HG03571 (cell line): ENCODE results near the gene PLXNB1.

Experiments used
- ATAC-seq: cut with Tn5 transposase; IDR thresholded peaks from one replicate; pipeline ENCODE4 v1.9.1; 2021; ENCODE audit not compliant: unreplicated experiment

The PLXNB1 gene

DNA sequence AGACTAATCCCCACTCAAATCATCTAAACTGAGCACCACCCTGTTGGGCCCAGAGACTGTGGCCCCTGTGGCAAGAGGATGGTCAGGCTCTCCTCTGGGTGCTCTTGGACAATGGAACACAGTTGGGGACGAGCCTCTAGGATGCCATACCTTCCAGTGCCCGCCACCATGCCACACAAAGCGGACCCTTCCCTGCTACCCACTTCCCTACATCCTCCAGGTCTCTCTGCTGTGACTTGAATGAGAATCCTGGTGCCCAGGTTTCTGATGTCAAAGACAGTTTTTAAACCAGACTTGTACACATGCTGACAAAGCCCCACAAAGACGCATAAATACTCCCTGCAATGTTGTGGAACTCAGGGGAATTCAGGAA, 5.3 kb upstream of the PLXNB1 start:
- no peak for ATAC-seq

DNA sequence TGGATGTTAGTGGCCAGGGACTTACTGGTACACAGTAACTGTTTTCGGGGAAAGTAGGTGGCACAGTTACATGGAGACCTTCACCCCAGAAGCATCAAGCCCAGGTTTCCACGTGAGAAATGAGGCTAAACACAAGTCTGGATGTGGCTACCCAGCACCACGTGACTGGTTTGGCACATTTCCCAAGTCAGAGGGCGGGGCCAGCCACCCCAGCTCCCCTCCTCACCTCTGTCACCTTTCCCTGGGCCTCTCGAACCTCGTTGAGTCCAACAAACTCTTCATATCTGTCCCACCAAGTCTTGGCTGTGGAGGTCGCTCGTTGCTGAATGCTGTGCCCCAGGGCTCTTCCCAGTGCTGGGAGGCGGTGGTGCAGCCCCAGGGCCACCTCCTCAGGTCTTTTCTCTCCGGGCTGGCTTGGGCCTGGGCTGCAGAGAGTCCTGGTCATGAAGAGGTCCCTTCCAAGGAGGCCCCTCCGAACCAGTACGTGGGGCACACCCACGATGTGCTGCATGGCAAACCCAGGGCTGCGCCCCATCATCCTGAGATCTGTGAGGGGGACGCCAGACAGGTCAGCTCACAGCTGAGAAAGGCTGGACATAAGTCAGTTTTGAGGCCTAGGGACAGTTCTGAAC, 4.8 kb upstream of the PLXNB1 start:
- ATAC-seq = no peak

DNA sequence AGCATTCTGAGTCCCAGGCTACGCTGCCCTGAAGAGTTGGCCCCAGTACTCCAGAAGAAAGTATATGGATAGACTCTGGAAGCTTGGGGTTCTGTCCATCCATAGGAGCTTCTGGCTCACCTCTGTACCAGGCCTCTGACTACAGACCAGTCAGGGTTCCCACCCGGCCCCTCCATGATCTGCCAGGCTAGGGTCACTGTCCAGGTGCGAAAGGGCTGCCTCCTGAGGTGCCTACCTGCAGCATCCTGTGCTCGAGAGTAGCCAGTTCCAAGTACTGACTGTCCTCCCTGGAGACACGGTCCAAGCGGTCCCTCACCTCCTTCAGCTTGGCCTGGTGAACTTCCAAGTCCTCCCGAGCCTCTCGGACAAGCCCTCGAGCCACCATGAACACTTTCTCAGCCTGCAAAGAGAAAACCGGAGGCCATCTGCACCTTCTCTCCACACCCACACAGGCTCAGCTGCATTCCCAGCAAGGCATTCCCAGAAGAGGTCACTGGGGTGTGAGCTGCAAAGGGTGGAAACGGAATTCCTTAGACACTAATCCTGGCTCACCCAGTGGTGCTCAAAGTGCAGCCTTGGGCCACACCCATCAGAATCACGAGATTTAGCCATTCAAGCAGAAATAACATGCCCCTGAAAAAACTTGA, 3.7 kb upstream of the PLXNB1 start:
- no peak for ATAC-seq

DNA sequence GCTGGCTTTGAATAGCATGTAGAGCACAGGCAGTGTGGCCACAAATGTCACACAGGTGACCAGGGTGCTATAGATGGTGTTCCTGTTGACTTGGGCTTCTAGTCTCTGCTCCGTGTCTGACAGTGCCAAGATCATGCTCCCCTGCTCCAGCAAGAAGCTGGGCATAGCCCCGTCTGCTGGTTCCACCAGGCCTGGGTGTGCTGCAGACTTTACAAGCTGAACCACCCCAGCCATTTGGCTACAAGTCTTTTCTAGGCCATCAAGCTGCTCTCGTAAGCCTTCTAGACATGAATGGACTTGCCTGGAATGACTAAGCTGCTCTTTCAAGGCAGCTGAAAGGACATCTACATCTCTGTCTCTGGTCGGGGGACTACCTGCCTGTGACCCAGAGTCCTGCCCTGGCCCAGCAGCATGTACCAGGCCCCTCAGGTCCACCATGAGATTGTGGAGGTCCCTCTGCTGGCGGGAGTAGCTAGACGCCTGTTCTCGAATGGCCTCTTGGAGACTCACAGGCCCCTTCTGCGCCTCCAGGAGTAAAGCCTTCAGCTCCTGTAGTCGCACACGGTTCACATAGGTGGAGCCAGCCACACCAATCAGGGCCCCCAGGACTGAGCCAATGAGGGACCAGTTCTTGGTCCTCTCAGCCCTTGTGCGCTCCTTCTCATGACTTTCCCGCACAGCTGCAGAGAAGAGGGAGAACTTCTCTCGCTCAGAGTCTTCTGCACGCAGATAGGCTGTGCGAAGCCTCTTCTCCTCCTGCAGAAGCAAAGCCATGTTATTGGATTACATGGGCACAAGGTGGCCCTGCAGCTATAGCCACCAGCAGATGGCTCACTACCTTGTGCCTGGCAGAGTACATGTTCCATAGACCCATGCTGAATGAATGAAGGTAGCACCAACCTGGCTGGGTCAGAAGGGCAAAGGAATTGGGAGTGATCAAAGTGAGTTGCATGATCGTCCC, 2.8 kb upstream of the PLXNB1 start:
- ATAC-seq = no peak

DNA sequence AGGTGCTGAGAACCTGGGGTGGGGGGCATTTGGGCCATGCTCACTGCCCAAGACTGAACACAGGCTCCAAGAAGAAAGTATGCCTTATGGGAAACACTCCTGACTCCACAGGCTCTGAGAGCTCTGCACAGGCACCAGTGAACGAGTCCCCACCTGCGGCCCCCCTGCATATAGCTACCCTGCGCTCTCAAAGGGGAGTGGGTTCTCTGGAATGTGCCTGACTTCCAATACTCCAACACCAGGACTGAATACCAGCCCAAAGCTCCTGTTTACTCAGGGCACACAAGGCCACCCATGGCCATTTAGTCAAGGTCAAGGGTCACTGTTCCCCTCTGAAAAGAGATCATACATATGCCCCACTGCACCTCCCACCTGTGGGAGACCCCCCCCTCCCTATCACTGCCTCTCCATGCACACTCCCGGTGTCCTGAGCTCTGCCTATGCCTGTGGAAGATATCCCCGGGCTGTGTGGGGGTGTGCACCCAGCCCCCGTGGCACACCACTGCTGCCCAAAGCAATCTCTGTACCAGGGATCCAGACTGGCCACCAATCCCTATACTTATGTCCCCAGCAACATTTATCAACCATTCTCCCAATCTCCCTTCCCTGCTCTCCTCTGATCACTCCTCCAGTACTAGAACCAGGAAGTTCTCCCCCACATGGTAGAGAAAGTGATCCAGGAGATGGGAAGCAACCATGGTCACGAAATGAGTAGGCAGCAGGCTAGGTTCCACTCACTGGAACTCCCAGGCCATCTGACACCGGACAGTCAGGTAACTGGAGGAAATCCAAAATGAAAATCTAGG, 1.5 kb upstream of the PLXNB1 start:
- no peak for ATAC-seq

DNA sequence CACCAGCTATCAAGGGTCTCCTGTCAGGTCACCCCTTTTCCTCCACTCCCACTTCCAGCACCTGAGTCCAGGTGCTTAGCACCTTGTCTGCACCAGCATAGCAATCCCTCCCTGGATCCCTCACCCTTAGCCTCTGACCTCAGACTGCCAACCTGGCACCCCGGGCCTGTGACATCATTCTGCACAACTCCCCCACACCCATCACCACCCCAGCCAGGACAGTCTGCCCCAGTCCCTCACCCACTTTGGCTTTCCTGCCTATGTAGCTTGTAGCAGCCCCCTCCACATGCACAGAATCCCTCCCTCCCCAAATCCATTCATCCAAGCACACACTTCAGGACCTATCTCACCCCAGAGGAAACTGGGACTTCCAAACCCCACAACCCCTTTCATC, 819 bp upstream of the PLXNB1 start:
- no peak for ATAC-seq

DNA sequence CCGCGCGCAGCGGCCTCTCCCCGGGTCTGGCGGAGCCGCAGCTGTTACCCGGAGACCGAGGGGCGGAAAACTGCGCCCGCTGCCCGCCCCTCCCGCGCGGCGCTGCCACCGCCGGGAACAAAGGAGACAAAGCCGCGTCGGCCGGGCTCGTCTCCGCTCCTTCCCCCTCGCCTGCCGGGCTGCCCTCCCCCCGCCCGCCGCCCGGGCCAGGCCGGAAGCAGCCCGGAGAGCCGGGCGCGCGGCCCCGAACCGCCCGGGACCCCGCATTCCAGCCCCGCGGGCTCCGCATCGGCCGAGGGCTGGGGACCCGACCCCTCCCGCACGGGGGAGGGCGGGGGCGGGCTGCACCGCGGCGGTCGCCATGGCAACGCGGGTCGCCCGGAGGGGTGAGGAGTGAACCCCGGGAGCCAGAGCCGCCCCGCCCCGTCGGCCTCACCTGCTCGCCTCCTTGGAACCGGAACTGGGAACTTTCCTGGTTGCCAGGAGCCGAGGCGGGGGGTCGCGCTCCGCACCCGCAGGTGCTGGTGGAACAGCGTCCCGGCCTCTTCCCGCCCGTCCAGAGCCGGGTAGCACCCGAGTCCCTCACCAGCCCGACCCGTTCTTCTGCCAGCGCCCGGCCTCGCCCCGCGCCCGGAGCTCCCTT, 448 bp downstream of the PLXNB1 start:
- no peak for ATAC-seq

DNA sequence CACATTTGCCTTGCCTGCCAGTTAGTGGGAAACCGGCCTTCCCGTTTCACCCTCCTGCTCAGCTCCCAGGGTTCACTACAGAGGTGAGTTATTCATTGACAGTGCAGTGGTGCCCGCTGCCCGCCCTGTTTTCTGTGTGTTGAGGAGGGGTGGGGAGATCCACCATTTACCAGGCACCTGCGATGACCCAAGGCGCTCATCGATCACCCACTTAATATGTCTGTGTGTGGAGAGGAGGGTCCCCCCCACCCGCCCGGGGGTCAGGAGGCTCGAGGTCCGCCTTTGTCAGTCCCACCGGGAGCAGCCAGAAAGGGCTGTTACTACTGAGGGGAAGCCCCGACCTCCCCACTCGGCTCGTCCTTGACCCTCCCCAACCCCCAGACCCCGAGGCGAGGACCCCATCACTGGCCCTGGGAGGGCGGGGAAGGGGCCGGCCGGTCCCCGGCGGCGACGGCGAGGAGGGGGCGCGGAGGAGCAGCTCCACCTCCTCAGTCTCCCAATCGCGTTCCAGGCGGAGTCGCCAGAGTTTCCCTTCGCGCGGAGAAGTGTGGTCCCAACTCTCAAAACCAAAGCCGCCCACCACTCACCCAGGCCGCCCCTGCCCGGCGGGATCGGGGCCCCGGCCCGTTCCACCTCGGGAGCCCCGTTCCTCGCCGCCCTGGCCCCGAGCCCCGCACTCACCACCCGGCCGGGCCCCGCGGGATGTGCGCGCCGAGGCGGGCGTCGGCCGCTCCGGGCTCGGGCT, 1.1 kb downstream of the PLXNB1 start:
- no peak for ATAC-seq

DNA sequence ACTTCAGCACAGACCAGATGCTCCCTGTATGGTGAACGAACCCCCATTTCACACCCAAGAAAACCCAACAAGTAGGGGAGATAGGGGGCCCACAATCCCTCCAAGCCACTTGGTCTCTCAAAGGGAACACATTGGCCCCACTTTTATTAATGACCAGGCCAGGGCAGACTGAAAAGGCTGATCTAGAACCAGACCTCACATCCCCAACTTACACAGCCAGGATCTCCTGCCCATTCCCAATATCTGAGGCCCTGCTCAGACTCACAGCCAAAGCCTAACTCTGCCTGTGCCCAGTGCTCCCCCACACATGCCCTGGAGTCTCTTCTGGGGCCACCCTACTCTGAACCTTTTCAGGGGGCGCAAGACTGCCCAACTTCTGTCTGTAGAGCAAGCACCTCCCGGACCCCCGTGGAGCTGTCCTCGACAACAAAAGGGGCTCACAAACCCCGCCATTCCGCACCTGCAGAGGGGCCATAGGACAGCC, 1.8 kb downstream of the PLXNB1 start:
- no peak for ATAC-seq

DNA sequence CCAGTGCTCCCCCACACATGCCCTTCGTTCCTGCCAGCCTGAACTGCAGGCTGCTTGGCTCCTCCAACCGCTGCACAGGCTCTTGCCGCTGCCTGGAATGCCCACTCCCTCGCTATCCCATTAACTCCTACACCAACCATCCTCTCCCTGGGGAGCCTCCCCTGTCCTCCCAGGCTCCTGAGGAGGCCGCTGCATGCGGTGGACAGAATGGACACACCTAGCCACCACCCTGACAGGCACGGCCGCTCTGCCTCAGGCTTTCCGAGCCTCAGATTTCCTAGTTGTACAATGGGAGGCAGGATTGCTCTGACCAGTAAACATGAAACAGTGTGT, 2.3 kb downstream of the PLXNB1 start:
- ATAC-seq = no peak

DNA sequence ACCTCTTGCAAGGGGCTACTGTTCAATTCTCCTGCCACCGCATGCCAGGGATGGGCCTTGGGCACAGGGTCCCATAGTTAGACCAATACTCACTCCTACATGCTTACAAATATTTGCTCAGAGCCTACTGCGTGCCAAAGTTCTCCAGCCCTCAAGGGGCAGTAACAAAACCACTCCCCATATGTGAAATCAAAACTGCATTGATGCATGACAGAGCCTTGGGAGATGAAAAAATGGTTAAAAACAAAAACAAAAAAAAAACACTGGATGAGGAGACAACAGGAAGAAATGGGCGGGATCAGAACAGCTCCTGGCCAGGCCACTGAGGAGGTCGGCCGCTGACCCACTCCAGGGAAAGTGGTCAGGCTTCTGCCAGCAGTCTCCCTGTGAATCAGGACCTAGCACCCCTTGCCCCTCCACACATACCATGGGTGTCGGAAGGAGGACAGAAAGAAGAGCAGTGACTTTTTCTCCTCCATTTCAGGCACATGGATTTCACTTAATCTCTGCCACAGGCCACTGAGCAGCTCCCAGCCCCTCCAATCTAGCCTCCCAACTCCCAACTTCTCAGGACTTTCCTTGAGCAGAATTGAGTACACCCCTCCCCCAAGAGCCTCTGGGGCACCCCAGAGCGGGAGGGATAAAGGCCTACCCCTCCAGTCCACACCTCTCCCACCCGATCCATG, 2.8 kb downstream of the PLXNB1 start:
- ATAC-seq = no peak

DNA sequence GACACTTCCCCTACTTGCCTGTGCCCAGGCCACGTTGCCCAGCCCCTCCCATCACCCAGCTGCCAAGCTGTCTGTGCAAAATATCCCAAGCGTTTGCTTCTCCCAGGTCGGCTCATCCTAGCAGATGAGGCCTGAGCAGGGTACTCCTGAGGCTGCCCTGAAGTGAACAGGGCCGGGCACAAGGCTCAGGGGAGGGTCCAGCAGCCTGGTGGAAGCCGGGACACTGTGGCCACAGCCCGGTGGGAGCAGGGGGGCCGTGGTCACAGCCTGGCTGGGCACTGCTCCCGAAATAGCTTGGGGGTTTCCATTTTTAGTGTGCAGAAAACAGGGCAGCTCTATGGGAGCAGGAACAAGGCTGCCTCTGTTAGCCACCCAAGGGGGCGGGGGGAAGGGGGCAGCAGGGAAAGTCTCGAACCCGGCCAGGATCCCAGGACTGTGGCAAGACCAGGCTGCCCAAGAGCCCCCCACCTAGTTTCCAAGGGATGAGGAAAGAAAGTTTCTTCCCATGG, 3.4 kb downstream of the PLXNB1 start:
- no peak for ATAC-seq

DNA sequence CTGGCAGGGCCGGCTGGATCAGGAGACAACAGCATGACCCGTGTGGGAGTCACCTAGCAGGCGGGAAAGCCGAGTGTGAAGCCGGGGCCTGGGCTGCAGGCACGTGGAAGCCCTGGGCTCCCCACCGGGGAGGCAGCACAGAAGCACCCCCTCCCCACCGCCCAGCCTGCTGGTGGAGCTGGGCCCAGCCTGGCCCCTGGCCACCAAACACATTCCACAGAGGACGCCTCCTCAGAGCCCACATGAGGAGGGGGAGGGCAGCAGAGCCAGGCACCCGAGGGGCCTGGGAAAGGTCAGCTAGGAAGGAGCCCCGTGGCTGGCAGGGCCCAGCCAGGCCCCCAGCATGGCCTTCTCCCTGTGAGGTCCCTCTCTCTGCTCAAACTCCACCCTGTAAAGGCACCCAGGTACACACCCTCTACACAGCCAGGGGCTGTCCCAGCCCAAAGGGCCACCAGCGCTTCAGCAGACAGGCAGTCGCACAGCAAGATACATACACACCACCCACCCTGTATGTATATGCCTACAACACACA, 4.5 kb downstream of the PLXNB1 start:
- ATAC-seq = no peak

DNA sequence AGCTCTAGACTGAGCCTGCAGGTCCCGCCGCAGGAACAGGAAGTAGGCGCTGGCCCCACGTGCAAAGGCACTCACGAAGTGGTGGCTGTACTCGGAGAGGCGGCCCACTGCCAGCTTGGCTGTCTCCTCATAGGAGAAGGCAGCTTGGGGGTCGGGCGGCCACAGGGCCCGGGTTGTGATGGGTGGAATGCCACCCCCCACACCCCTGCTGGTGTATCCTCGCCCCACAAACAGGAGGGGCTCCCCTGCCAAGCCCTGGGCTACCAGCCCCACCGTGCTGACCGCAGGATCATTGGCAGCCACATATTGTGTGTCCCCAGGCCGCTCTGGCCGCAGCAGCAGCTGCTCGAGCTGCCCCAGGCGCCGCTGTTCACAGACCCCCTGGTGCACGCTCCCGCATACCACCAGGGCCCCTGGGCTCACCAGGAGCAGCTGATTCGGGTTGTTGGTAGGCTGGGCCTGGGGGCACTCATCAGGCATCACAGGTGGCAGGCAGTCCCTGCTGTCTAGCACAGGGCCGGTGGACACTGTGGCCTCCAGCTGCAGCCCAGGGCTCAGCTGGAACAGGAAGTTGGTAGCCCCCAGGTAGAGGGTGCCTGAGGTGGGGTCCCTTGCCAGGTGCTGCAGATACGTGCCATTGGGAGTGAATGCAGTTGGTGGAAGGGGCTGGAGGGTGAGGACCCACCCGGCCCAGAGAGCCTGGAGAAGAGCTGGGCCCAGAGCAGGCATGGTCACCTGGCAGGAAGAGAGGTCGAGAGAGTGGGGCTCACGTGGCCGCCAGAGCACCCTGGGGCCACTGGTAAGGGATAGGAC, 5.8 kb downstream of the PLXNB1 start:
- ATAC-seq = no peak

DNA sequence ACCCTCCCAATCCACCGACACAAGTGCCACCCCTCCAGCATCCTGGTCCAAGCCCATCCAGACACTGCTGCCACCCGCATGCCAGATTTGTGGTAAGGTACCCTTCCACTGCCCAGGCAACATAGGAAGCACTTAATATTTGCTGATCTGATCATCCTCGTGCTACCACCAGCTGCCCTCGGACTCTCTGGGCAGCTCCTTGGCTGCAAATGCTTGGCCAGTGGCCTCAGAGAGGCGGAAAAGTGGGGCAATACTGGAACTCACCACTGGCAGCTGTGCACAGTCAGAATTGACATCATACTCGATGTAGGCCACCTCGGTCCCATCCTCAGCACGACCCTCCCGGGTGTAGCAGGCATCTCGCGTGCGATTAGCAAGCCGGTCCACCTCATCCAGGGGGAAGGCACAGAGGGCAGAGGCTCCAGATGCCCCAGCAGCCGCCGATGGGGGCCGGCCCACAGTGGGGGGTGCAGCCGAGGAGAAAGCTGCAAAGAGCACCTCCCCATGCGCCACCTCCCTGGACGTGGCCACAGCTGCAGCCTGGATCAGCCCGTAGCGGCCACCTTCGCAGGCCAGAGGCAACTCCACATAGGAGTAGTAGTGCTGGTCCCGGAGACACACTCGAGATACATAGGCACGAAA, 6.5 kb downstream of the PLXNB1 start:
- no peak for ATAC-seq

DNA sequence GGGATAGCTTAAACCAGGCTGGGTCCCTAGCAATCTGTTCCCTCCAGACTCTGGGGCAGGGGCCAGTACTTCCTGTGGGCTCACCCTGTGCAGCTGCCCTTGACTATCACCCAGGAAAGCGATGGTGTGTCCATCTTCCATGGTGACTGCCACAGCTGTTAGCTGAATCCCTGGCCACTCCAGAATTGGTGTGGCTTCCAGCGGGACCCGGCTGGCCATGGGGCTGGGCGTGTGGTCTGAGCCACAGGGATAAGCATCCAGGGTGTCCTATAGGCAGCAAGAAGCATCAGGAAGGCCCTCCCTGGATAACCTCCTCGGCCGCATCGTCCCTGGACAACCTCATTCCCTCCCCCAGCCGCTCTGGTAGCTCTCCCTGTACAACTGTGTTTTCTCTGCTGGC, 7.2 kb downstream of the PLXNB1 start:
- ATAC-seq = no peak

DNA sequence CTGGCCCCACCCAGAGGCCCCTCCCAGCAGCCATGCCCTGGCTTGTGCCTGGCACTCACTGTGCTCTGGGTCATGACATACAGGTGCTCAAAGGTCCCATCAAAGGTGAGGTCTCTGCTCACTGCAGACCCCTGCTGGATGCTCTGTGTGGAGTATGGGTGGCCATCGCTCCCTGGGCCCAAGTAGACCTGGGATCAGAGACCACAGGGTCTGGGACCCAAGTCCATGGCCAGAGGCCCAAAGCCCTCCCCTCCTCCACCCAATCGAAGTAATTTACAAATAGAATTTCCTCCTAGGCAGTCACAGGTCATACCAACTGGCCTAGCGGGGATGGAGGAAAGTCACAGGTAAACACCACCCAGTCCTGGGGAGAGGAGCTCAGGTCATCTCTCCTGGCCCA, 7.6 kb downstream of the PLXNB1 start:
- no peak for ATAC-seq

DNA sequence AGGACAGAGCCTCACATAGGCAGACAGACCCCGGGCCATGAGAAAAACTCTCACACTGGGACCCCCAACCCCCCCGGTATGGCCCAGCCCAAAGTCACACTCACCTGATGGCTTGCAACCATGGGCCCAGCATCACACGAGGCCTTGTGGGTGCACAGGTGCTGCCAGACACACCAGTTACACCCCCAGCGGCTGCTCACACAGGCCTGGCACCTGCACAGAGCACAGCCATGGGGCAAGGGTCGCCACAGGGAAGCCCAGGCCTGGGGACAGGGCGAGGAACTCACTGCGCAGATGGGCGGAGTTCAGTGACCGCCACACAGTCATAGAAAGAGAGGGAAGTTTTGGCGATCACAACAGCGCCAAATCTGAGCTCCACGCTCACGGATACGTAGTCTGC, 9.3 kb downstream of the PLXNB1 start:
- no peak for ATAC-seq
